Measurements from ENCODE around the gene RIOK1.

DNA sequence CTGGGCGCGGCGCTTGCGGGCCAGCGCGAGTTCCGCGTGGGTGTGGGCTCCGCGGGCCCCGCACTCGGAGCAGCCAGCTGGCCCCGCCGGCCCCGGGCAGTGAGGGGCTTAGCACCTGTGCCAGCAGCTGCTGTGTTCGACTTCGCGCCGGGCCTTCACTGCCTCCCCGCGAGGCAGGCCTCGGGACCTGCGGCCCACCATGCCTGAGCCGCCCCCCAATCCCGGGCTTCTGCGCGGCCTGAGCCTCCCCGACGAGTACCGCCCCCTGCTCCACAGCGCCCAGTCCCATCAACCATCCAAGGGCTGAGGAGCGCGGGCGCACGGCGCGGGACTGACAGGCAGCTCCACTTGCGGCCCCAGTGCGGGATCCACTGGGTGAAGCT is 36.2 kb downstream of the RIOK1 start:
- TF ChIP-seq, protein P1, sequence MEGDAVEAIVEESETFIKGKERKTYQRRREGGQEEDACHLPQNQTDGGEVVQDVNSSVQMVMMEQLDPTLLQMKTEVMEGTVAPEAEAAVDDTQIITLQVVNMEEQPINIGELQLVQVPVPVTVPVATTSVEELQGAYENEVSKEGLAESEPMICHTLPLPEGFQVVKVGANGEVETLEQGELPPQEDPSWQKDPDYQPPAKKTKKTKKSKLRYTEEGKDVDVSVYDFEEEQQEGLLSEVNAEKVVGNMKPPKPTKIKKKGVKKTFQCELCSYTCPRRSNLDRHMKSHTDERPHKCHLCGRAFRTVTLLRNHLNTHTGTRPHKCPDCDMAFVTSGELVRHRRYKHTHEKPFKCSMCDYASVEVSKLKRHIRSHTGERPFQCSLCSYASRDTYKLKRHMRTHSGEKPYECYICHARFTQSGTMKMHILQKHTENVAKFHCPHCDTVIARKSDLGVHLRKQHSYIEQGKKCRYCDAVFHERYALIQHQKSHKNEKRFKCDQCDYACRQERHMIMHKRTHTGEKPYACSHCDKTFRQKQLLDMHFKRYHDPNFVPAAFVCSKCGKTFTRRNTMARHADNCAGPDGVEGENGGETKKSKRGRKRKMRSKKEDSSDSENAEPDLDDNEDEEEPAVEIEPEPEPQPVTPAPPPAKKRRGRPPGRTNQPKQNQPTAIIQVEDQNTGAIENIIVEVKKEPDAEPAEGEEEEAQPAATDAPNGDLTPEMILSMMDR (IDR thresholded peaks at IDR 0.05): no peak
- TF ChIP-seq EP300 (IDR thresholded peaks at IDR 0.05) (no peak), POLR2A (IDR thresholded peaks at IDR 0.05) (no peak)

Data from ovary (tissue), 3 donors.